ENCODE measurements around the gene SHISAL2B. TPM values are rescaled to one million over a fixed set of nuclear protein-coding genes. Genes with fewer than 3 reads are reported as not detected.
"Not testable (repeated sequence)": the region's sequence is repeated elsewhere in the genome, so short reads cannot be mapped to it uniquely, and the experiment has no call there.

The SHISAL2B gene
- total RNA-seq, 1 donor from 2014 or later, result 0.63 TPM

GRCh38 chr5:64654561-64654938, 35.8 kb upstream of the SHISAL2B start:
- Mint-ChIP-seq H3K9me3 (peaks cover 10% of the 10 kb centered on the region), H3K4me1 (ENCODE audit: unreplicated experiment) (peaks cover 10% of the 10 kb centered on the region), H3K36me3 (no peaks in the 10 kb centered on the region), H3K27me3 (no peaks in the 10 kb centered on the region), H3K27ac (no peak overlapping the region), H3K4me3 (no peak overlapping the region)
- no peak for DNase-seq (ENCODE audit: extremely low spot score, unreplicated experiment)
- no peak for TF ChIP-seq CTCF (conservative IDR thresholded peaks at IDR 0.05)

DNA sequence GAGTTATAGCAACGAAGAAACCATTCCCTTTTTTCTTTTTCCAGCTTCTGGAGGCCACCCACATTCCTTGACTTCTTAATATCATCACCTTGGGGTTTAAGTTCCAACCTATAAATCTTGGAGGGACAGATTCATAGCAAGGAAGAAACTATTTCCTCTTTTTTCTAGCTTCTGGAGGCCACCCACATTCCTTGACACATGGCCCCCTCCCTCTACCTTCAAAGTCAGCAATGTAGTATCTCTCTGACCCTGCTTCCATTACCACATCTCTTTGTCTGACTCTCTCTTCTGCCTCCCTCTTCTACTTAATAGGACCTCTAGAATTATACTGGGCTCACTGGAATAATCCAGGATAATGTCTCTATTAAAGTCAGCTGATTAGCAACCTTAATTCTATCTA, 34.7 kb upstream of the SHISAL2B start:
- DNase-seq (ENCODE audit: extremely low spot score, unreplicated experiment), result no peak
- H3K4me3 Mint-ChIP-seq, result no peak overlapping the region
- peaks cover 10% of the 10 kb centered on the region for H3K9me3 Mint-ChIP-seq
- peaks cover 10% of the 10 kb centered on the region for H3K4me1 Mint-ChIP-seq (ENCODE audit: unreplicated experiment)
- TF ChIP-seq CTCF (conservative IDR thresholded peaks at IDR 0.05), result no peak
- H3K27me3 Mint-ChIP-seq, result no peaks in the 10 kb centered on the region
- H3K36me3 Mint-ChIP-seq, result no peaks in the 10 kb centered on the region
- no peak overlapping the region for H3K27ac Mint-ChIP-seq

DNA sequence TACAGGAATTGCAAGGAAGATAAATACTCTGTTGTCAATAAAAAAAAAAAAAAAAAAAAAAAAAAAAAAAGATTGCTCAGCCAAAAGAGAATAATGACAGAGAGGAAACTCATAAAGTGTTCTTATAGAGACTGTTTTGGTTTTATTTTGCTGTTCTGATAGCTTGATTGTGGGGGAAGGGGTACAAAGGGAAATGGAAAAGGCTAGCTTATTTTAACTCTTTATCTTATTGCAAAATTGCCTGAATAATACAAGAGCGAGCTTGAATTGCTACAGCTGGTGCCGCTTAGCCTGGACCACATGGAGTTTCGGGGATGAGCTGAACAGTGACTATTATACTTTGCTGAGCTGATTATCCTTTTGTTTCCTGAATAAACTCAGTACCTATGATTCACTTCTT, 31.0 kb upstream of the SHISAL2B start:
- H3K36me3 Mint-ChIP-seq, result no peaks in the 10 kb centered on the region

GRCh38 chr5:64663181-64663580, 27.1 kb upstream of the SHISAL2B start:
- not testable (repeated sequence) for H3K4me1 Mint-ChIP-seq (ENCODE audit: unreplicated experiment); H3K4me3 Mint-ChIP-seq; H3K9me3 Mint-ChIP-seq; DNase-seq (ENCODE audit: extremely low spot score, unreplicated experiment); H3K27ac Mint-ChIP-seq; H3K27me3 Mint-ChIP-seq; H3K36me3 Mint-ChIP-seq

More for the DNA sequence above, 31.0 kb upstream of the SHISAL2B start:
- Mint-ChIP-seq H3K4me3 (no peak overlapping the region), H3K9me3 (no peaks in the 10 kb centered on the region), H3K27ac (no peak overlapping the region), H3K27me3 (no peaks in the 10 kb centered on the region), H3K4me1 (ENCODE audit: unreplicated experiment) (peaks cover 4% of the 10 kb centered on the region)
- no peak for DNase-seq (ENCODE audit: extremely low spot score, unreplicated experiment)
- no peak for TF ChIP-seq CTCF (conservative IDR thresholded peaks at IDR 0.05)

DNA sequence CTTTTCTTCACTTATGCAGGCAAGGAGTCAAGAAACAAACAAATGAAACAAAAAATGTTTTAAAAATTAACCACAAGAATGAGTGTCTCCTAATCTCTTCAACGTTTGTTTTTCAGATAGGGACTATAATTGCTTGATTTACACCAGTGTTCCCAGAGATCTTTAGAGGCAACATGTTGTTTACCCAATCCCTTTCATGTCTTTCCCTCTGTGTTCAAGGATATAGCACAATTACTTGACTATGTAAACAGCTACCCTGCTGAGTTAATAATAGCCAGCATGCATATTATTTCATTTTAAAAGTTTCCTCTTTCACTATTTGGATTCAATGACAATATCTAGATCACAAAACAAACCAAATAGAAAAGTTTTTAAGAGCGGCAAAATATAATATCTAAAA, 25.1 kb upstream of the SHISAL2B start:
- H3K27ac Mint-ChIP-seq, result no peak overlapping the region
- no peak for TF ChIP-seq CTCF (conservative IDR thresholded peaks at IDR 0.05)

GRCh38 chr5:64666078-64666477, 24.2 kb upstream of the SHISAL2B start:
- no peak for TF ChIP-seq CTCF (conservative IDR thresholded peaks at IDR 0.05)
- Mint-ChIP-seq H3K27ac (peak overlapping the region; percentile 66), H3K4me3 (no peak overlapping the region), H3K27me3 (no peaks in the 10 kb centered on the region), H3K4me1 (ENCODE audit: unreplicated experiment) (no peaks in the 10 kb centered on the region), H3K36me3 (no peaks in the 10 kb centered on the region), H3K9me3 (no peaks in the 10 kb centered on the region)
- DNase-seq (ENCODE audit: extremely low spot score, unreplicated experiment), result no peak

More for the DNA sequence above, 25.1 kb upstream of the SHISAL2B start:
- no peak overlapping the region for H3K4me3 Mint-ChIP-seq
- H3K27me3 Mint-ChIP-seq, result no peaks in the 10 kb centered on the region
- H3K4me1 Mint-ChIP-seq (ENCODE audit: unreplicated experiment), result no peaks in the 10 kb centered on the region
- H3K36me3 Mint-ChIP-seq, result no peaks in the 10 kb centered on the region
- no peak for DNase-seq (ENCODE audit: extremely low spot score, unreplicated experiment)
- no peaks in the 10 kb centered on the region for H3K9me3 Mint-ChIP-seq

All from type B pancreatic cell (in vitro differentiated cells).